Measurements from ENCODE around the gene REV1.
"Not testable (repeated sequence)": the region's sequence is repeated elsewhere in the genome, so short reads cannot be mapped to it uniquely, and the experiment has no call there.

Gene REV1

DNA sequence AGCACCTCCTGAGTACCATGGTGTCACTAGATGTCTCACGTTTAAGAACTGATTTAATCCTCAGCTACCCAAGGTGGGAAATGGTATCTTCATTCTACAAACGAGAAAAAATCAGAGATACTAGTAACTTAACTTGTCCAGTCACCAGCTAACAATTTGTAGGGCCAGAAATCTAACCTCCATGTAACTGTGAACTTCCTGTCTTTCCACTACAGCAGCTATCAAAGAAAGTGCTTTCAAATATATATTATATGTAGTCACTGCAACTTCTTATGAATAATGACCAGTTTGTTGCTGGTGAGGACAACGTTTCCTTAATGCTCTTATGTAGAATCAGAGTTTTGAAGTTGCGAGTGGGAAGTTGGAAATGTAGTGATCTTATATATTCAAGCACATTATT is 1.9 kb downstream of the REV1 start:
- no peak for DNase-seq (ENCODE audit: low read depth in 2 of 2)

DNA sequence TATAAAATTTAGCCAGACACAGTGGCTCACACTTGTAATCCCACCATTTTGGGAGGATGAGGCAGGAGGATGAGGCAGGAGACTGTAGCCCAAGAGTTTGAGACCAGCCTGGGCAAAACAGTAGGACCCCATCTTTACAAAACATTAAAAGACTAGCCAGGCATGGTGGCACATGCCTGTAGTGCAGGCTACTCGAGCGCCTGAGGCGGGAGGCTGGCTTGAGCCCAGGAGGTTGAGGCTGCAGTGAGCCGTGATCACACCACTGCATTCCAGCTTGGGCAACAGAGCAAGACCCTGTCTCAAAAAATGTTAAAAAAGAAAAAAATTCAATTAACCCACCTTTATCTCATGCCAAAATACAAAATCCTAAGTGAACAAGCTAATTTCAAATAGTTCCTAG is 4.0 kb downstream of the REV1 start:
- DNase-seq (ENCODE audit: low read depth in 2 of 2) = no peak

DNA sequence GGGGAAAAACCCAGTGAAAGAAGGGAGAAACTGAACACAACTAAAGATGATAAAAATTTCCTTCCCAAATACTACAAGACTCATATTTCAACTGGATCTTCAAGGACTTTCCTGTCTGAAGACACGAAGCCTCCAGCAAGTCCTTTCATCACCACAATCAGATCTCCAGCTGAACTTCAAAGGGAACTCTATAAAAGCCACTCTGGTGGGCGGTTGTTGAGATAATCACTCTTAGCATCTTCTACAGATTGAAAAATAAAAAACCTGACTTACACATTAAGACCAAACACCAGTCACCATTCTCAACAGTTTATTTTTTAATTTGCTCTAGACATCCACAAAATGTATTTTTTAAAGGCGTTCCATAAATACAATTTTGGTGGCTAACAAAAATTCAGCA is 4.4 kb downstream of the REV1 start:
- DNase-seq (ENCODE audit: low read depth in 2 of 2) = no peak

DNA sequence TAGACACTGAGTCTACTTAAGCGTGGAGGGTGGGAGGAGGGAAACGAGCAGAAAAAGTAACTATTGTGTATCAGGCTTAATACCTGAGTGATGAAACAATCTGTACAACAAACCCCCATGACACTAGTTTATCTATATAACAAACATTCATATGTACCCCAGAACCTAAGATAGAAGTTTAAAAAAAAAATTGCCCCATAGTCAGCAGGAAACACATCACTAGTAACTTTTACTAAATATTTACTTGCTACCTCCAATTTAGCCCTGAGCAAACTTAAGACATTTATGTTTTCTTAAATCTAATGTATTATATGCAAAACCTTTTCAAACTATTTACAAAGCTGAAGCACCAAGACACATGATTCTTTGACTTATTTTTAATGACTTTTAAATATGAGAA is 5.6 kb downstream of the REV1 start:
- DNase-seq (ENCODE audit: low read depth in 2 of 2) = no peak

DNA sequence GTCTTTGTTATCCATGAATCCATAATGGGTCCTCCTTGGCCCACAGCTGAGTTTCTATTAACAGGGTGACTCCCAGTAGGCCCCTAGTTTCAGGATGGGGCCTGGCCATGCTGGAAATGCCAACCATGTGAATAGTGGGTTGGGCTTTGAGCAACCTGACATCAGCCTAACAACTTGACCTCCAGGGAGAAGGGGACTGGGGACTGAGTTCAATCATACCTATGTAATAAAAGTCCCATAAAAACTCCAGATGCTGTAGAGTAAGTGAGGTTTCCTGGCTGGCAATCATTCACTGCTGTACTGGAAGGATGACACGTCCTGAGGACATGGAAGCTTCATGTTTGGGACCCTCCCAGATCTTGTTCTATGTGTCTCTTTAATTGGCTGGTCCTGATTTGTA is 7.9 kb downstream of the REV1 start:
- DNase-seq (ENCODE audit: low read depth in 2 of 2) = peak in 1 of 2 experiments; percentile 4

DNA sequence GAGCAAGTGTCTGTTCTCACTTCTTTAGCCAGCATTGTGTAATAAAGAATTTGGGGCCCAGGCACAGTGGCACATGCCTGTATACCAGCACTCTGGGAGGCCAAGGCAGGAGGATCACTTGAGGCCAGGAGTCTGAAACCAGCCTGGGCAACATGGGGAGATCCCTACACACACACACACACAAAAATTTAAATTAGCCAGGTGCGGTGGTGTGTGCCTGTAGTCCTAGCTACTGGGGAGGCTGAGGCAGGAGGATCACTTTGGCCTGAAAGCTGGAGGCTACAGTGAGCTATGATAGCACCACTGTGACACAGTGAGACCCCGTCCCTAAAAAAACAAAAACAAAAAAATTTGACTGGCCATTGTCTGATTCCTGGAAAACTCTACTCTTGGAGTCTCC is 8.3 kb downstream of the REV1 start:
- DNase-seq (ENCODE audit: low read depth in 2 of 2) = no peak

DNA sequence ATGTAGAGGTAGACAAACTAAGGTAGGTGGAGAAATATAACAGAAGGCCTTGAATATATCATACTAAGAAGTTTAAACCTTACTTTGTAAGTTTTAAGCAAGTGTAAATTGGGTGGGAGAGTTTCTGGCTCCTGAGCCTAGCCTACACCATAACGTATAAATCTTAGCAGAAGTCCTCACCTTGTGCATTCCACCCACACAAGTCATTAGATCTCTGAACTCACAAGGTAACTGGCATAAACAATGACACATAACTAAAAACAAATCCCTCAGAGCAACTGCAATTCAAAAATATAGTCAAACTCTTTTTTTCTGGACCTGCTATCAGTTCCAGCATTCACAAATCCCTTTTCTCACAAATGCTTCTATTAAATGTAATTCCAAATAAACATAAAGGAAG is 9.4 kb downstream of the REV1 start:
- no peak for DNase-seq (ENCODE audit: low read depth in 2 of 2)

DNA sequence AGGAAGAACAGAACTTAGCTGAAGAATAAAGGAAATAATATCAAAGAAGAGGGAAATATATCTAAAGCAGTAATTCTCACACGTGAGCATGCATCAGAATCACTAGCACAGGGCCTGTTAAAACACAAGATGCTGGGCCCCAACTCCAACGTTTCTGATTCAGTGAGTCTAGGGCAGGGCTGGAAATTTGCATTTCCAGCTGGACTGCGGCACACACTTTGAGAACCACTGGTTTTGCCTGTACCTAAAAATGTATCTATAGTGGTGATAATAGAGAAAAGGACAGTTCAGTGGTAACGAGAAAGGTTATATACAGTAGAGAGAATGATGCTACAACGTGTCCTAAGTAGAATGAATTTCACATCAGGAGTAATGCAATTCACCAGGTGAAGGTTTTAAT is 11.2 kb downstream of the REV1 start:
- DNase-seq (ENCODE audit: low read depth in 2 of 2) = no peak

DNA sequence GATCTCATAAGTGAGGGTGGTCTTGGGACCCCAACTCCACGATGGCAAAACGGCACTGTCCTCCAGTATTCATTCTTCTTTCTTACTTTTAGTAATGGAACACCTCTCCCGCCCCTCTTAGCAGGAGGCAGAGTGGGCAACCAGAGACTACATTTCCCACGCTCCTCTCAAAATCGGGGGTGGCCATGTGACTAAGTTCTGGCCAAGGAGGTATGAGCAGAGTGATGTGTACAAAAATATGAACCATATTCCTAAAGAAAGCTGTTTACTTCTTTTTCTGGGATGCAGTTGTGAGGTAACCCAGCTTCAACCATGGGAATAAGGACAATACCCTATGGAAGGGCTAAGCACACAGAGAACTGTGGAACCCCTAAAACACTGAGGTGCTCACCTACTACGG is 12.8 kb downstream of the REV1 start:
- no peak for DNase-seq (ENCODE audit: low read depth in 2 of 2)

DNA sequence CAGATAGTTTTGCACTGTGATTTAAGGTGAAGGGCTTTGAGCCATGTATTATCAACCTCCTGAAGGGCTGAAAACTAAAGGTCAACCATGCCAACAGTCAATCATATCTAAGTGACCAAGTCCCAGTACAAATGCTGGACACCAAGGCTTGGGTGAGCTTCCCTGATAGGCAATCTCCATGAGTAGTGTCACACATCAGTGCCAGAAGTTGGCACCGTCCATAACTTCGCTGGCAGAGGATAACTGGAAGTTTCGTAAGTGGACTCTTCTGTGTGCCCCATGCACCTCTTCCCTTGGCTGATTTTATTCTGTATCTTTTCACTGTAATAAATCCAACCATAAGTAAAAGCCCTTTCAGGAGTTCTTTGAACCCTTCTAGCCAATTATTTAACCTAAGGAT is 13.2 kb downstream of the REV1 start:
- no peak for DNase-seq (ENCODE audit: low read depth in 2 of 2)

DNA sequence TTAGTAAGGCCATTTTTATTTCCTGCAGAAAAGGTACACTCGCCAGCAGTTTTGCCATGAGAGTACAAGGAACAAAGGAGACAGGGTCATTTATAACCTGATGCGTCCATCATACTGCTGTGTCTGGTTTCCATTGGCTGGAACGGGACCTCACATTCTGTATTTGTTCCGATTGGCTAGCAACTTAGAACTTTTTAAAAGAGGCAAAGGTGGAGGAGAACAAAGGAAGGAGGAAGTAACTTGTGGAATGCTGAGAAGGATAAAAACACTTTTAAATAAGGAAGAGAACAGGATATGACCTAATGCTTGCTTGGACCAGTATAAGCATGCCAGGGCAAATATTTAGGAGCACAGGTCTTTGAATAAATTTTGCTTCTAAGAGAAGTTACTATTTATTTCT is 14.7 kb downstream of the REV1 start:
- DNase-seq (ENCODE audit: low read depth in 2 of 2) = not testable (repeated sequence)

DNA sequence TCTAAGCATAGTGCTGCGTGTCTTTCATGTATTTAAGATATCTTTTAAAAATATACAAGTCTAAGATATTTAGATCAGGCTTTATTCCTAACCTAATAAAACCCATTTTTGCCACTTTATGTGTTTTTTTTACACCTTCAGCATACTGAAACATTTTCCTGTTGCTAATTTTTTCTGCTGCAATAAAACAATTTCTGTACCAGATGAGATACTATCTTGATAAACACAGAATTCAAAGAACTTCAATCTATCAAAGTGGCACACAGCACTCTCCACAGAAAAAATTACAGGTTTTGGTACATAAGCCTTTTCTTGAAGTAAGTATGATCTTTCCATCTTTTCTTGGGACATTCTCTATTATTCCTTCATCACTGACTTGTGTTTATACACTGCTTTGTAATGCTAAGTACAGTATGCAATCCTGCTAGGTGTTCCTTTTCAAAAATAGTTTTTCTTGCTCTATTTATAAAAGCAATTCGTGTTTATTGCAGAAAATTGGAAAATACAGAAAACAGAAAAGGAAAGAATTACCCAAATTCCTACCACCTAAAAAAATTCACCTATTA is 16.2 kb downstream of the REV1 start:
- DNase-seq (ENCODE audit: low read depth in 2 of 2) = no peak

DNA sequence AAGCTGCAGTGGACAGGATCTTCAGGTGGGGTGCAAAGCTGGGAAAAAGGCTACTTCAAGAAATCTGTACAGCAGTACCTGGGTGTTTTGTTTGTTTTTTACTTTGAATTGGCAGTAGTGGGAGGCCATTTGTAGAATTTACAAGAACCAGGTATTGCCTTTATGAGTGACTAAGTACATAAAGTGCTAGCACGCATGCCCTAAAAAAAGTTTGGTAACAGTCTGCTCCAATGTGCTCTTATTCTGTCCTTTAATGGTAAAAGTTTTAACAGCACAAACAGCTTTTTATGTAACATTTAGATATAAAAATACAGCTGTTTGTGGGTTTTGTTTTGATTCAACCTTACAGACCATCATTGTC is 17.2 kb downstream of the REV1 start:
- DNase-seq (ENCODE audit: low read depth in 2 of 2) = no peak

DNA sequence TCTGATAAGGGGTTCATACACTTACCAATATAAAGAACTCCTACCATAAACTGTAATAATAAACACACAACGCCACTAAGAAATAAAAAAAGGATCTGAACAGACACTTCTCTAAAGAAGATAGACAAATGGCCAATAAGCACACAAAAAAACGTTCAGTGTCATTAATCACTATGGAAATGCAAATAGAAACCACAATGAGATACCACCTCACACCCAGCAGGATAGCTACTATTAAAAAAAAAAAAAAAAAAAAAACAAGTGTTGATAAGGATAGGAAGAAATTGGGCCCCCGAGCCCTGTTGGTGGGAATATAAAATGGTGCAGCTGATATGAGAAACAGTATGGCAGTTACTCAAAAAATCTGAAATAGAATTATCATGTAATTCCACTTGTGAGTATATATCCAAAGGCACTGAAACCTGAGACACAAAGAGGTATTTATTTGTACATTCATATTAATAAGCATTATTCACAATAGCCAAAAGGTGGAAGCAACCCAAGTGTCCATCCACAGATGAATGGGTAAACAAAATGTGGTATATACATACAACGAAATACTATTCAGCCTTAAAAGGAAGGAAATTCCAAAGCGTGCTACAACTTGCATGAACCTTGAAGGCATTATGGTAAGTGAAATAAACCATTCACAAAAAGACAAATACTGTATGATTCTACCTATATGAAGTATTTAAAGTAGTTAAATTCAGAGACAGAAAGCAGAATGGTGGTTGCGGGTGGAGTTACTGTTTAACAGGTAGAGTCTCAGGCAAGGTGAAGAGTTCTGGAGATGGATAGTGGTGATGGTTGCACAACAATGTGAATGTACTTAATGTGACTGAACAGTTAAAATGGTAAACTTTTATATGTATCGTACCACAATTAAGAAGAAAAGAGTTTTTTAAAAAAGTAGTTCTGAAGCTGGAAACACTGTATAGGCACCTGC is 17.9 kb downstream of the REV1 start:
- no peak for DNase-seq (ENCODE audit: low read depth in 2 of 2)

DNA sequence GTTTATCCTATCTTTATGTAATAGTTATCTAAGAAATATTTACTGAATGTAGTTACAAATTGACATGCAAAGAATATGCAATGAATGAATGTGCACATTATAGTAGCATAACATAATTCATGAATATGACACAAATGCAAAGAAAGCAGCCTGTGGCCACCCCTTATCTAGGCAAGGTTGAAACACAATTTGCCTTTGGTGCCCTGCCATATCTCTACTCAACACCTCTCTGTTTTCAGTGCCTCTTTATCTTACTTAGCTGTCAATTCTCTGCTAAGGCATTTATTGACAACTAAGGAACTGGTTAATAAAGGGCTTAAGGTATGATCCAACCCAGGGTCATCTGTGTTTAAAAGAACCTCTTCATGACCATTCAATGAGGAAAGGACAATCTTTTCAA is 18.9 kb downstream of the REV1 start:
- DNase-seq (ENCODE audit: low read depth in 2 of 2) = no peak

DNA sequence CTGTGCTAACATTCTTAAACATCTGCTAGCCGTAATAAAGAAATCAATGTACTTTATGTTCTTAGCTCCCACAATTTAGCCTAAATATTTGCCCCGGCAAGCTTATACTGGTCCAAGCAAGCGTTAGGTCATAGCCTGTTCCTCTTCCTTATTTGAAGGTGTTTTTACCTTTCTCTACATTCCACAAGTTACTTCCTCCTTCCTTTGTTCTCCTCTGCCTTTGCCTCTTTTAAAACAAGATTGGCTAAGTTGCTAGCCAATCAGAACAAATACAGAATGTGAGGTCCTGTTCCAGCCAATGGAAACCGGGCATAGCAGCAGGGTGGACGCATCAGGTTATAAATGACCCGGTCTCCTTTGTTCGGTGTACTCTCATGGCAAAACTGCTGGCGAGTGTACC is 19.4 kb downstream of the REV1 start:
- not testable (repeated sequence) for DNase-seq (ENCODE audit: low read depth in 2 of 2)

DNA sequence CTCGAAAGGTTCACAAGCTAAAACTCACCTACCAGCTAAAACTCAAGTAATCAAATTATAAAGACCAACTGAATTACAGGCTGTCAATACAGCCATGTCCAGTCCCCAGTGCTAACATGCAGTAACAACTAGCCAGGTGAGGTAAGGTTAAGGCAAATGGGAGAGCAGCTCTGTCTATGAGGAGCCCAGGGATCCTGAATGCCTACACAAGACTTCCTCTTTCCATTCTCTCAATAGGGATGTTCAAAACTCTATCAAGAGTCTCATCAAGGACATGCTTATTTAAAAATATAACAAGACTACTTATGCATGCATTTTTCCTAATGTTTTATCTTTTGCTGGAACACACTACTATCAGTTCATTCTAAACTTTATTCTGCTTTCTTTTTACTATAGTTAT is 20.4 kb downstream of the REV1 start:
- DNase-seq (ENCODE audit: low read depth in 2 of 2) = no peak

DNA sequence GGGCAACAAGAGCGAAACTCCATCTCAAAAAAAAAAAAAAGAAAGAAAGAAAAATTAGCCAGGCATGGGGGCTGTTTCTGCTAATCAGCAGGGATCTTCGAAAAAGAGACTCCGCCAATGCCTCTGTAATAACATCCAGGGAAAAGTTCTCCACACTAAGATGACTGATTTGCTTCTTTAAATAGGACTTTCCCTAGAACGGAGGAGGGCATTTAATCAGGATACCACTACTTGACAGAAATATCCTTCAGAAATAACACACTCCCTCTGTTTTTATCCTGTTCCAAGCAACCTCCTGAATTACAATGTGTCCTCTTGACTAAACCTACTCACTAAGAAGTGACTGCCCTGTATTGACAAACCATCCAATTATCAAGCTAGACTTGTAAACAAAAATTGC is 21.7 kb downstream of the REV1 start:
- no peak for DNase-seq (ENCODE audit: low read depth in 2 of 2)

DNA sequence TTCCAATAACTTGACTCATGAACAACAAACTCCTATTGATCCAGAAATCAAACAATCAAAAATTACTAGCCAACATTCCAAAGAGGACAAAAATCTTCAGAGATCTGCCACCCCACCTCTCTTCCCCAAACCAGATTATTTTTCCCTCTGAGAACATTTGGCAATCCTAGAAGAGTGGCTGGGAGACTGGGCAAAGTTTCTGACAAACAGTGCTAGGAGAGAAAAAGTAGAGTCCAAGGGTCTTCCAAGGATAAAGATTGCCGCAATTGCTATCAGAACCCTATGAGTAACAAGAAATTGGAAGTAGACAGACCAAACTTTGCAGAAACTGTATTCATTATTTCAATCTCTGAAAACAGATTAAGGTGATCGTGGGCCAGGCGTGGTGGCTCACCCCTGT is 22.4 kb downstream of the REV1 start:
- no peak for DNase-seq (ENCODE audit: low read depth in 2 of 2)

DNA sequence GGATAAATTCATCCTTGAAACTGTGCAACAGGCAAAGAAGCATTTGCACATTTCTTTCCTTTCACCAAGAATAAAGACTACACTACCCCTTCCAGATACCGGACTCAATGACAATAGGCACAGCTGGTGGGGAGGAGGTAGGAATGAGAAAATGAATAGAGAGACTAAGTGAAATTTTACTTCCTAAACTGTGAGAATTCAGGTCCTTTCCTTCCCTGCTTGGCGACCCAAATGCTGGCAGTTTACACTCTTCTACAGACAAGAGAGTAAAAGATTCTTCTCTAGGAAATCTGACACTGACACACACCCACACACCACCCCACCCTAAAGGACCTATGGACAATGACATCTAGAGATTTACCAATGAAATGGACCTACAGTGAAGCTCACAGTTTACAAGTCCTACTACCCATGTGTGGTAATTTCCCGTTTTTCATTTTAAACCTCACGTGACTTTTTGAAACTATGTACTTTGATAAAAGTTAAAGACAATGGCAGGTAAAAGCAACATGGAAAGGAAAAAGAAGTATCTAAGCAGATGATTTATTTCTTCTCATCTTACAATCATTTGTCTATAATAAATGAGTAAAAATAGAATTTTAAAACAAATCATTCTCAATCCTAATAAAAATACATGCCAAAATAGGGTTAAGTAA is 27.9 kb downstream of the REV1 start:
- DNase-seq (ENCODE audit: low read depth in 2 of 2) = no peak

DNA sequence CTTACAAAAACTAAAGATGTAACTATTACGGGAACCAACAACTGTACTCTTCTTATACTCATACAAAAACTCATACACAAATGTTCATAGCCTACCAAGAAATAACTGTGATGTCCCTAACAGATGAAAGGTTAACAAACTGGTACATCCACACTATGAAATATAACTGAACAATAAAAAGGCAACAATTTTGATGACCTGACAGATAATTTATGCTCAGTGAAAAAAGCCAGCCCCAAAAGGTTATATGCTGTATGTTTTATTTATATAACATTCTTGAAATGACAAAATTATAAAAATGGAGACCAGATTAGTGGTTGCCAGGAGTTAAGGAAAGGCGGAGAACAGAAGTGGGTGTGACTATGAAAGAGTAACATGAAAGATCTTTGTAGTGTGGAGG is 31.3 kb downstream of the REV1 start:
- DNase-seq (ENCODE audit: low read depth in 2 of 2) = no peak

DNA sequence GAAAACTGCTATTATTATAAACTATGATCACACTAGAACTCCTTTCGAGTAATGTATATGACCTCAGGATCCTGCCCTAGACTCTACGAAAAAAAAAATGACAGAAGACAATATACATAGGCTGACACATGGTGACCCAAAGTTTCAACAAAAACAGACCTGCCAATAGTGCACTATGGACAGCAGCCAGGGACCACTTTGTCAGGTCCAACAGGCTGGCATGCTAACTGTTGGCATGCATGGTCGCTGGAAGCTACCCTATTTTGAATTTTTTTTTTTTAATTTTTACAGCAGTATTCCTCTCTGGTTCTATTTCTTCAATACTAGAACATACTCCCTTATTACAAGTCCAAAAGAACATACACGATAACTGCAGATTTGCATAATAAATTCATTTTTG is 38.1 kb downstream of the REV1 start:
- DNase-seq (ENCODE audit: low read depth in 2 of 2) = no peak

DNA sequence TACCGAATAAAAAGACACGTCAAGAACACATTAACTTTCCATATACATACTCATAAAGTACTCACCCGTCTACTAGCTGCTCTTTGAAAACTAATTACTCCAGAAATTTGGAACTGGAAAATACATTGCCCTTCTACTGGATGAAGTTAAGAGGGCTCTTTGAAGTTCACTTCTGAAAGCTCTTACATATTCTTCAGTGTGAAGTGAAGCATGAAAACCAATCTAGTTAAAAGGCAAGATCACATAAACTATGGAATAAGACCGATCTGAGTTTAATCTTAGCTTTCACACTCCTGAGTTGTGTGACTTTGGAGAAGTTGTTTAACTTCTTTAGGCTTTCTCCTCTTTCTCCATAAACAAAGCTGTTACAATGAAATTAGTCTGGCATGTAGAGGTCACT is 38.5 kb downstream of the REV1 start:
- DNase-seq (ENCODE audit: low read depth in 2 of 2) = no peak
